Ishikawa (cell line): ENCODE results near the gene RNASE8.

ENCODE experiments used
- CREB1 ChIP-seq: IDR thresholded peaks from 2 replicates; pipeline ENCODE4 v1.6.1; 2012; ENCODE audit warnings: low read depth
- RAD21 ChIP-seq: IDR thresholded peaks from 2 replicates; pipeline ENCODE4 v1.6.1; 2012; ENCODE audit warnings: low read depth
- TAF1 ChIP-seq: IDR thresholded peaks from 2 replicates; pipeline ENCODE4 v1.6.1; 2012; ENCODE audit warnings: low read depth, mild to moderate bottlenecking
- TCF12 ChIP-seq: IDR thresholded peaks from 2 replicates; pipeline ENCODE4 v1.6.1; 2012; ENCODE audit warnings: low read depth
- YY1 ChIP-seq: IDR thresholded peaks from 2 replicates; pipeline ENCODE4 v1.6.1; 2012; ENCODE audit warnings: low read depth
- ZBTB7A ChIP-seq: IDR thresholded peaks from 2 replicates; pipeline ENCODE4 v1.6.1; 2012; ENCODE audit warnings: low read depth
- TF ChIP-seq, protein P1 (sequence below): IDR thresholded peaks from 2 replicates; pipeline ENCODE4 v1.6.1; 2012; ENCODE audit warnings: low read depth, mild to moderate bottlenecking
- TF ChIP-seq, protein P2 (sequence below): IDR thresholded peaks from 2 replicates; pipeline ENCODE4 v1.6.1; 2012

DNA sequence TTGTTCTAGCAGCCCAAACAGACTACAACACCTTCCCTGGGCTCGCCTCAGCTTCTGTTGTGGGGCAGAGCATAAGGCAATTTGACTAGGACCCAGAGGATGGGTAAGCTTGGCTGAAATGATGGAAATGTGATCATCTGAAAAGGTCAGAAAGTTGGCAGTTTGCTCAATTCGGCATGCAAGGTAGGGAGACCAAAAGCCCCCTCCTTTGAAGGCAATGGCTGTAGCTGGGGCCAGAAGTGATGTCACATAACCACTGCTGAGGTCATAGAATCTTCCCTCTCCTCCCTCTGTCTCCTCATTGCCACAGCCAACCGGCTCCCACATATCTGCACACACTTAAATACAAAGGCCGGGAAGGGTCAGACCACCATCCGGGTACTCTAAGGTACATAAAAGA lies 27.7 kb upstream of the RNASE8 start, which contains the start of gene TPPP2:
- TF ChIP-seq TAF1 (no peak), TCF12 (no peak), ZBTB7A (no peak), CREB1 (no peak), YY1 (no peak), RAD21 (no peak)
- TF ChIP-seq, protein P1, sequence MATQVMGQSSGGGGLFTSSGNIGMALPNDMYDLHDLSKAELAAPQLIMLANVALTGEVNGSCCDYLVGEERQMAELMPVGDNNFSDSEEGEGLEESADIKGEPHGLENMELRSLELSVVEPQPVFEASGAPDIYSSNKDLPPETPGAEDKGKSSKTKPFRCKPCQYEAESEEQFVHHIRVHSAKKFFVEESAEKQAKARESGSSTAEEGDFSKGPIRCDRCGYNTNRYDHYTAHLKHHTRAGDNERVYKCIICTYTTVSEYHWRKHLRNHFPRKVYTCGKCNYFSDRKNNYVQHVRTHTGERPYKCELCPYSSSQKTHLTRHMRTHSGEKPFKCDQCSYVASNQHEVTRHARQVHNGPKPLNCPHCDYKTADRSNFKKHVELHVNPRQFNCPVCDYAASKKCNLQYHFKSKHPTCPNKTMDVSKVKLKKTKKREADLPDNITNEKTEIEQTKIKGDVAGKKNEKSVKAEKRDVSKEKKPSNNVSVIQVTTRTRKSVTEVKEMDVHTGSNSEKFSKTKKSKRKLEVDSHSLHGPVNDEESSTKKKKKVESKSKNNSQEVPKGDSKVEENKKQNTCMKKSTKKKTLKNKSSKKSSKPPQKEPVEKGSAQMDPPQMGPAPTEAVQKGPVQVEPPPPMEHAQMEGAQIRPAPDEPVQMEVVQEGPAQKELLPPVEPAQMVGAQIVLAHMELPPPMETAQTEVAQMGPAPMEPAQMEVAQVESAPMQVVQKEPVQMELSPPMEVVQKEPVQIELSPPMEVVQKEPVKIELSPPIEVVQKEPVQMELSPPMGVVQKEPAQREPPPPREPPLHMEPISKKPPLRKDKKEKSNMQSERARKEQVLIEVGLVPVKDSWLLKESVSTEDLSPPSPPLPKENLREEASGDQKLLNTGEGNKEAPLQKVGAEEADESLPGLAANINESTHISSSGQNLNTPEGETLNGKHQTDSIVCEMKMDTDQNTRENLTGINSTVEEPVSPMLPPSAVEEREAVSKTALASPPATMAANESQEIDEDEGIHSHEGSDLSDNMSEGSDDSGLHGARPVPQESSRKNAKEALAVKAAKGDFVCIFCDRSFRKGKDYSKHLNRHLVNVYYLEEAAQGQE: no peak
- TF ChIP-seq, protein P2, sequence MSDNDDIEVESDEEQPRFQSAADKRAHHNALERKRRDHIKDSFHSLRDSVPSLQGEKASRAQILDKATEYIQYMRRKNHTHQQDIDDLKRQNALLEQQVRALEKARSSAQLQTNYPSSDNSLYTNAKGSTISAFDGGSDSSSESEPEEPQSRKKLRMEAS: no peak
